Peyer's patch (tissue), 4 donors: ENCODE data around the gene ATF6B. TPM values are rescaled to one million over a fixed set of nuclear protein-coding genes. Genes with fewer than 3 reads are reported as not detected.
"Not testable (repeated sequence)": the region's sequence is repeated elsewhere in the genome, so short reads cannot be mapped to it uniquely, and the experiment has no call there.

Experiments
- DNase-seq, 3 donors: peaks; one replicate each; pipeline ENCODE4 v3.0.0-alpha.2; 2017 to 2019
- H3K27ac ChIP-seq, 4 donors: fragments of 200-600 bp; sonication (generic); one replicate each; pipeline ENCODE4 v1.5.1; 2016 to 2019
- H3K27me3 ChIP-seq, 2 donors: fragments of 200-600 bp; sonication (generic); one replicate each; pipeline ENCODE4 v1.5.1; 2019
- H3K36me3 ChIP-seq, 3 donors: fragments of 200-600 bp; sonication (generic); one replicate each; pipeline ENCODE4 v1.5.1; 2016 to 2019
- H3K4me1 ChIP-seq, 4 donors: fragments of 200-600 bp; sonication (generic); one replicate each; pipeline ENCODE4 v1.5.1; 2016 to 2019
- H3K4me3 ChIP-seq, 4 donors: fragments of 200-600 bp; sonication (generic); 1 replicate in 3 of 4; 2 replicates in 1 of 4; pipeline ENCODE4 v1.5.1; 2016 to 2019; ENCODE audit warnings: mild to moderate bottlenecking in 1 of 4
- H3K9me3 ChIP-seq, 4 donors: fragments of 200-600 bp; sonication (generic); one replicate each; pipeline ENCODE4 v1.5.1; 2016 to 2019; ENCODE audit warnings: mild to moderate bottlenecking in 1 of 4
- POLR2A ChIP-seq, 2 donors: fragments of 450-650 bp; IDR thresholded peaks; one replicate each; pipeline ENCODE4 v1.5.1; 2017; ENCODE audit warnings: antibody characterized with exemption in 2 of 2, mild to moderate bottlenecking in 2 of 2, moderate library complexity in 2 of 2
- total RNA-seq, 4 donors: library from RNA; depleted of rRNA; stranded (reverse); fragments of >200 nt; gene quantifications; one replicate each; pipeline ENCODE4 v1.1.0, GENCODE V29; 2016
- TF ChIP-seq, protein P1 (sequence below), 6 experiments: fragments of 450-650 bp in 4 of 6; fragments of 200-600 bp in 2 of 6; sonication (generic) in 1 of 6; IDR thresholded peaks; one replicate each; pipeline ENCODE4 v1.5.1; 2017 to 2019; ENCODE audit warnings: antibody characterized with exemption in 6 of 6, mild to moderate bottlenecking in 3 of 6, moderate library complexity in 1 of 6

The ATF6B gene
- total RNA-seq, 4 donors from 2014 or later, result 75.3 to 408 (median 156) TPM

DNA sequence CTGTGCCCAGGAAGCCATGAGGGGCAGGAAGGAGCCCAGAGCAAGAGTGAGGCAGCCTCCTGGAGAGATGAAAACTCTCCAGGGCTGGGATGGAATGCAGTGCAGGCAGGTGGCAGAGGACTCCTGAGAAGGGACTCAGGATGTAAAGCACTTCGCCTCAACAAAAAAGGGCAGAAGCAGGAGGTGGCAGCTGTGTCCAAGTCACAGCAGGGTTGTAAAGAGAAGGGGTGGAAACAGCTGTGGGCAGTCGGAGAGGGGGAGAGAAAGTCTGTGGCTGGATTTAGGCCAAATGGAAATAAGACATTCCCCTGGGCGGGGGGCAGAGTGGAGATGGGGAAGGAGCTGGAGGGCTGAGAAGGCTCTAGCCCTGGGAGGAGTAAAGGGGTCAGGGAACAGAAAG, 54.9 kb downstream of the ATF6B start:
- no peak for TF ChIP-seq POLR2A (IDR thresholded peaks at IDR 0.05)
- TF ChIP-seq, protein P1, sequence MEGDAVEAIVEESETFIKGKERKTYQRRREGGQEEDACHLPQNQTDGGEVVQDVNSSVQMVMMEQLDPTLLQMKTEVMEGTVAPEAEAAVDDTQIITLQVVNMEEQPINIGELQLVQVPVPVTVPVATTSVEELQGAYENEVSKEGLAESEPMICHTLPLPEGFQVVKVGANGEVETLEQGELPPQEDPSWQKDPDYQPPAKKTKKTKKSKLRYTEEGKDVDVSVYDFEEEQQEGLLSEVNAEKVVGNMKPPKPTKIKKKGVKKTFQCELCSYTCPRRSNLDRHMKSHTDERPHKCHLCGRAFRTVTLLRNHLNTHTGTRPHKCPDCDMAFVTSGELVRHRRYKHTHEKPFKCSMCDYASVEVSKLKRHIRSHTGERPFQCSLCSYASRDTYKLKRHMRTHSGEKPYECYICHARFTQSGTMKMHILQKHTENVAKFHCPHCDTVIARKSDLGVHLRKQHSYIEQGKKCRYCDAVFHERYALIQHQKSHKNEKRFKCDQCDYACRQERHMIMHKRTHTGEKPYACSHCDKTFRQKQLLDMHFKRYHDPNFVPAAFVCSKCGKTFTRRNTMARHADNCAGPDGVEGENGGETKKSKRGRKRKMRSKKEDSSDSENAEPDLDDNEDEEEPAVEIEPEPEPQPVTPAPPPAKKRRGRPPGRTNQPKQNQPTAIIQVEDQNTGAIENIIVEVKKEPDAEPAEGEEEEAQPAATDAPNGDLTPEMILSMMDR (IDR thresholded peaks at IDR 0.05), result no peak
- Histone ChIP-seq H3K27me3 (no peaks in the 10 kb centered on the region), H3K36me3 (peaks cover 0 to 10% (median 0%) of the 10 kb centered on the region in 3 donors), H3K4me3 (no peak overlapping the region), H3K27ac (no peak overlapping the region), H3K4me1 (no peaks in the 10 kb centered on the region), H3K9me3 (no peaks in the 10 kb centered on the region)
- no peak for DNase-seq

DNA sequence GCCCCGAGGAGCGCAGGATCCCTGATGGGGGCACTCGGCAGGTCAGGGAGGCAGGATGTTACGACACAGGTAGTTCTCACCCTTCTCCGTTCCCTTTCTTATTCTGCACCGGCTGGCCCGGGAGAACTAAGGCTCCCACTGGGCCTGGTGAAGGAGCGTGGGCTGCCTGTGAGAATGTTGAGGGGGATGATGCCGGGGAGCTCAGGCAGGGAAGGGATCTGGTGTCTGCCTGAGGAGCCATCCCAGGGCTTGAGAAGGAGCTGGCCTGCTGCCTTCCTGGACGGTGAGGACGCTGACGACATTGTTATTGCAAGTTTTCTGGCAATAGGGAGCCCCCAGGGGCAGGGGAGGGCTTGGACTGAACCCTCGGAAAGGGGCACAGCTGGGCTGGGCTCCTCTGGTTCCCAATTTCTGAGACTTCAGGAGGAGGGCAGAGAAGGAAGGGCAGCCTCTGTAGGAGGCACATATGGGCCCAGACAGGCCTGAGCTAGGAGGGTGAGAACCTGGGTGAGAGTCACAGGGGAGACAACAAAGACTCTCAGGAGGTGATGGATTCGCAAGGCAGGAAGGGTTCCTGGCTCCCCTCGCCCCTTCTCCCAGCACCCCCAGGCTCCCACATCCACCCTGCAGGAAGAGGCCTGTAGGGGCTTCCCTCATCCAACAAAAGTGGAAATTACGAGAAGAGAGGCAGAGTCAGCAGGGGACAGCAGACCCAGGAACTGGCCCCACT, 57.1 kb downstream of the ATF6B start:
- H3K27ac ChIP-seq, result peak overlapping the region; percentile 10 to 45 (median 31)
- no peaks in the 10 kb centered on the region for H3K27me3 ChIP-seq
- no peak for TF ChIP-seq POLR2A (IDR thresholded peaks at IDR 0.05)
- DNase-seq, result no peak
- H3K9me3 ChIP-seq, result no peaks in the 10 kb centered on the region
- no peaks in the 10 kb centered on the region for H3K4me1 ChIP-seq
- H3K4me3 ChIP-seq, result no peak overlapping the region
- H3K36me3 ChIP-seq, result peaks cover 0 to 10% (median 0%) of the 10 kb centered on the region in 3 donors

DNA sequence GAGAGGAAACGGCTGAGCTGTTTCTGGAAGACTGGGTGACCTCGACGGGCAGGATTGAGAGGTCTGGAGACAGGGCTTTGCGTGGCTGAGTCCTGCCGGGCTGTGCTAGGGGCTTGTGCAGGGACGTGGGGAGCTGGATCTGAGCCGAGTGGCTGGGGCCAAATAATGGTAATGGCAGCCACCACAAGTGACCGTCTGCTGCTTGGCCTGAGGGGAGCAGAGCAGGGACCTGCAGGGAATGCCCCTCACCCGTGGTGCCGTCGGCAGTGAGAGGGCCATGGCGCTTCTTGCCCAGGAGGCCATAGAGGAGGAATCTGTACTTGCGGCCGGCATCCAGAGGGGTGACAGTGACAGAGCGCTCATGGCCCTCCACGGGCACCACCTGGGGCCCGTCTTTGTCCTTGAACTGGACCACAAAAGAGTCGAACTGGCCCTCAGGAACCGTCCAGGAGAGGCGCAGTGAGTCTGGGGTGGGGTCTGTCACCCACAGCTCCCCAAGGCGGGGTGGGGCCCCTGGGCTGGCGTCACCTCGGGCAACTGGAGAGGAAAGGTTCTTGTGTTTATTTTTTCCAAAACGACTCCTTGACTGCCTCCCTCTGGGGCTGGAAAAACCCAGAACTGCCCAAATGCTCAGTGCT, 58.0 kb downstream of the ATF6B start:
- Histone ChIP-seq H3K36me3 (peaks cover 0 to 10% (median 0%) of the 10 kb centered on the region in 3 donors), H3K4me3 (no peak overlapping the region), H3K4me1 (no peaks in the 10 kb centered on the region), H3K9me3 (no peaks in the 10 kb centered on the region), H3K27me3 (no peaks in the 10 kb centered on the region), H3K27ac (peak overlapping the region in 3 of 4 donors; percentile 30 to 45 (median 32))
- no peak for DNase-seq
- TF ChIP-seq, protein P1 (IDR thresholded peaks at IDR 0.05), result no peak
- no peak for TF ChIP-seq POLR2A (IDR thresholded peaks at IDR 0.05)

DNA sequence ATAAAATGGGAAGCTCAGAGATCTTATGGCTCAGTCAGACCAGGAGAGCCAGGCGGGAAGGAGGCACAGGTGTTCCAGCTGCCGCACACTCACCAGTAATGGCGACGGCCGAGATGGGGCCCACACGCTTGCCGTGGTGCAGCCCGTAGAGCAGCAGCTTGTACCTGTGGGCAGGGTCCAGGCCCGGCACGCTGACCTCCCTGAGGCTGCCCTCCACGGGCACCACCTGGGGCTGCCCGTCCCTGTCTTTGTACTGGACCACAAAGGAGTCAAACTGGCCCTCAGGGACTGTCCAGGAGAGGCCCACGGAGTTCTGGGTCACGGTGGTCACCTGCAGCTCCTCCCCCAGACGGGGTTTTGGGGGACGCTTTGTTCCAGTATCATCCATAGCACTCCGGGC, 58.6 kb downstream of the ATF6B start:
- Histone ChIP-seq H3K27me3 (no peaks in the 10 kb centered on the region), H3K36me3 (peaks cover 0 to 10% (median 0%) of the 10 kb centered on the region in 3 donors), H3K4me3 (no peak overlapping the region), H3K27ac (no peak overlapping the region), H3K4me1 (no peaks in the 10 kb centered on the region), H3K9me3 (no peaks in the 10 kb centered on the region)
- no peak for TF ChIP-seq POLR2A (IDR thresholded peaks at IDR 0.05)
- TF ChIP-seq, protein P1 (IDR thresholded peaks at IDR 0.05), result no peak
- DNase-seq, result no peak

DNA sequence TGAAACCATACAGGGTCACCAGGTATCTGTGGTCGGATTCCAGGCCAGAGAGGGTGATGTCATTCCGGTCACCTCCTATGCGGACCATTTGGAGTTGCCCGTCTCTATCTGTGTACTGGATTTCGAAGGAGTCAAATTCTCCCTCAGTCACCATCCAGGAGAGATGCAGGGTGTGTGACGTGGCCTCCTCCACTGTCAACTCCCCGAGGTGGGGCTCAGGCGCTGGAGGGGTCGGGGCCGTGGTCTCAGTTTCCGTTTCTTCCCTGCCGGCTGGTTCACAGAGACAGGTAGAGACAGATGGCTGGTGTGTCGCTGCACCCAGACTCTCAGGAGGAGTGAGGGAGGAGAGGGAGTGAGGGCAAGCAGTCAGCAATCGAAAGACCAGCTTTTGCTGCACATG, 59.2 kb downstream of the ATF6B start:
- no peaks in the 10 kb centered on the region for H3K4me1 ChIP-seq
- H3K4me3 ChIP-seq, result no peak overlapping the region
- no peak overlapping the region for H3K27ac ChIP-seq

DNA sequence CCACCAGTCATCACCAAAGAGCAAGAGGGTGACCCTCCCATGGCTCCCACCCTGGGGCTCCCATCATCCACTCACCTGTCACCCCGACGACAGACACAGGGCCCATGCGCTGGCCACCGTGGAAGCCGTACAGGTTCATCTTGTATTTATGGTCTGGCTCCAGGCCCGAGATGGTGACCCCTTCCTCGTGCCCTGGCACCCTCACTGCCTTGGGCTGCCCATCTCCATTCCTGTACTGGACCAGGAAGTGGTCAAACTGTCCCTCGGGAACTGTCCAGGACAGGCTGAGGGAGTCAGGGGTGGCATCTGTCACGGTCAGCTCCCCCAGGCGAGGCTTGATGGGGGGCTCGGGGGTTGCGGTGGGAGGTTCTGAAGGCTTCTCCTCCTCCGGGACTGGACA, 59.7 kb downstream of the ATF6B start:
- not testable (repeated sequence) for H3K36me3 ChIP-seq, H3K27me3 ChIP-seq, H3K9me3 ChIP-seq, H3K4me1 ChIP-seq, DNase-seq, H3K27ac ChIP-seq, H3K4me3 ChIP-seq

More for the DNA sequence above, 59.2 kb downstream of the ATF6B start:
- Histone ChIP-seq H3K9me3 (no peaks in the 10 kb centered on the region), H3K27me3 (no peaks in the 10 kb centered on the region), H3K36me3 (peaks cover 0 to 10% (median 0%) of the 10 kb centered on the region in 3 donors)
- no peak for DNase-seq
- TF ChIP-seq, protein P1 (IDR thresholded peaks at IDR 0.05), result no peak
- no peak for TF ChIP-seq POLR2A (IDR thresholded peaks at IDR 0.05)

DNA sequence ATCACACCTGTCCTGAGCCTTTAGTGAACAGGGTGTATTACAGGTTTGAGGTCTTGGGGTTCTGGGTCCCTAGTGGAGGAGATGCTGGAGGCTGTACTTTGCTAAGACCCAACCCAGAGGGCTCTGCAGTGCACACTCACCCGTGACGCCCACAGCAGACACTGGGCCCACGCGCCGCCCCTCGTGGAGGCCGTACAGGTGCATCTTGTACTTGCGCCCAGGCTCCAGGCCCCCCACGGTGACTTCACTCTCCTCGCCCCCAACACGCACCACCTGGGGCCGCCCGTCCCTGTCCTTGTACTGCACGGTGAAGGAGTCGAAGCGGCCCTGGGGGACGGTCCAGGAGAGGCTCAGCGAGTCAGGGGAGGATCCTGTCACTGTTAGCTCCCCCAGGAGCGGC, 60.5 kb downstream of the ATF6B start:
- not testable (repeated sequence) for H3K4me3 ChIP-seq, H3K27ac ChIP-seq, H3K27me3 ChIP-seq, DNase-seq, H3K9me3 ChIP-seq, H3K36me3 ChIP-seq, H3K4me1 ChIP-seq
